Pancreas (tissue), 10 donors: ENCODE results near the gene CDYL2. TPM values are rescaled to one million over a fixed set of nuclear protein-coding genes. Genes with fewer than 3 reads are reported as not detected.

Experiments
- ATAC-seq, 4 donors: fragments of 200-7000 bp; cut with Tn5 transposase; one replicate each; pipeline versions ENCODE4 v1.8.0 to v1.9.1; 2020; ENCODE audit warnings: mild to moderate bottlenecking in 4 of 4, moderate library complexity in 4 of 4
- DNase-seq, 6 donors: peaks; one replicate each; pipeline ENCODE4 v3.0.0-alpha.2; 2020
- FAIRE-seq: peaks from 2 replicates; lab custom pipeline; 2012; peaks lifted over from hg19 to GRCh38; lab: Jason Lieb, UNC
- H3K27ac ChIP-seq, 4 donors: fragments of 200-600 bp; sonication (generic); 1 replicate in 3 of 4; 2 replicates in 1 of 4; pipeline versions ENCODE4 v1.5.0 to v1.8.0; 2020
- H3K27me3 ChIP-seq, 4 donors: fragments of 200-600 bp; one replicate each; pipeline ENCODE4 v1.8.0; 2021
- H3K36me3 ChIP-seq, 3 donors: fragments of 200-600 bp; sonication (generic) in 1 of 3; one replicate each; pipeline versions ENCODE4 v1.5.0 to v1.8.0; 2020 to 2021
- H3K4me1 ChIP-seq, 3 donors: fragments of 200-600 bp; one replicate each; pipeline ENCODE4 v1.8.0; 2021
- H3K4me3 ChIP-seq, 4 donors: fragments of 200-600 bp; sonication (generic) in 2 of 4; one replicate each; pipeline versions ENCODE4 v1.5.0 to v1.8.0; 2020 to 2021
- H3K9me3 ChIP-seq, 4 donors: fragments of 200-600 bp; one replicate each; pipeline ENCODE4 v1.8.0; 2021
- CTCF ChIP-seq, 4 donors: fragments of 200-600 bp; sonication (generic) in 3 of 4; IDR thresholded peaks; one replicate each; pipeline versions ENCODE4 v1.5.0 to v1.8.0; 2021; ENCODE audit warnings: antibody characterized with exemption in 4 of 4
- WGBS, 2 donors: extraction: QIAGEN DNeasy Blood & Tissue Kit; methylation state at CpG; one replicate each; pipeline ENCODE4 v1.1.7; 2013; 5-methylcytosine and 5-hydroxymethylcytosine counted together
- intact Hi-C, 3 donors: fragments of 100-400 bp; cut with DNase I; formaldehyde crosslinking; loops; one replicate each; pipeline versions ENCODE4 v1.11.1 to v1.14.2; 2022
- polyA plus RNA-seq, 2 donors: library from polyadenylated mRNA; stranded (reverse); fragments of 200-250 nt; gene quantifications; one replicate each; pipeline ENCODE4 v1.2.3, GENCODE V29; 2013
- total RNA-seq, 6 donors: library from RNA; stranded (reverse); fragmentation: NEBNext Ultra II Directional in 4 of 6; extraction: Animal tissue kit (Norgen Biotek cat#: 25700) in 4 of 6; gene quantifications; one replicate each; pipeline versions ENCODE4 v1.2.1 to v1.2.4, GENCODE V29; 2021 to 2023
- donor health status: healthy with polysubstance abuse.
- donor health status: DM: no; HTN: no; CAD: no; lungs with moderate emphysema.
- donor health status: DM: no; HTN: no; CAD: no.
- donor health status: control.
- donor health status: control.
- donor health status: Bipolar disorder and iron deficiency.
- donor health status: DM: yes; HTN: yes; CAD: no.
- donor health status: DM: no; HTN: no; CAD: no.
- donor health status: DM: no; HTN: no; CAD: no.
- donor health status: DM: yes; HTN: yes; CAD: no.

The CDYL2 gene
- total RNA-seq: 1 to 10 TPM; 2.3 to 7.1 (median 4.6) TPM
- polyA plus RNA-seq: 1 to 10 TPM in 1 of 2 donors, under 1 TPM in 1; 0.61 to 1.1 TPM

- no peak for TF ChIP-seq CTCF (IDR thresholded peaks at IDR 0.05)
- DNase-seq: peak; percentile 27 to 86 (median 44)
- Histone ChIP-seq H3K27ac (no peak within 1 kb of the TSS), H3K36me3 (no peaks in the 10 kb centered on the region), H3K27me3 (no peaks in the 10 kb centered on the region), H3K9me3 (no peaks in the 10 kb centered on the region), H3K4me1 (no peaks in the 10 kb centered on the region), H3K4me3 (peak within 1 kb of the TSS; percentile 39 to 60 (median 51))
- intact Hi-C loops: no loop called here
- FAIRE-seq: no peak
- WGBS, 2 donors: 5 to 18% methylated on average over 17 to 63 of the region's 63 CpGs
- peak; percentile 80 to 92 (median 85) for ATAC-seq
Measured at GRCh38 chr16:80804526-80805383, at the start of gene CDYL2. Gene CDYL2 (minus strand): TSS chr16:80804598. CDS start chr16:80804173, 425 bp downstream.

GRCh38 chr16:80852261-80852872 is 48.0 kb upstream of the CDYL2 start:
- no peak overlapping the region for H3K27ac ChIP-seq
- no peaks in the 10 kb centered on the region for H3K4me1 ChIP-seq
- H3K36me3 ChIP-seq: no peaks in the 10 kb centered on the region
- intact Hi-C loops: no loop called here
- FAIRE-seq (no peak), ATAC-seq (no peak), DNase-seq (no peak)
- no peak overlapping the region for H3K4me3 ChIP-seq
- peak in 2 of 4 donors; percentile 9 to 20 for TF ChIP-seq CTCF (IDR thresholded peaks at IDR 0.05)
- no peaks in the 10 kb centered on the region for H3K9me3 ChIP-seq
- no peaks in the 10 kb centered on the region for H3K27me3 ChIP-seq
- WGBS, 2 donors: 96 to 98% methylated on average over 5 of the region's 5 CpGs

GRCh38 chr16:80851831-80852230 is 47.4 kb upstream of the CDYL2 start:
- intact Hi-C loops: no loop called here
- Histone ChIP-seq H3K9me3 (no peaks in the 10 kb centered on the region), H3K36me3 (no peaks in the 10 kb centered on the region), H3K4me3 (no peak overlapping the region), H3K27me3 (no peaks in the 10 kb centered on the region), H3K27ac (no peak overlapping the region), H3K4me1 (no peaks in the 10 kb centered on the region)
- no peak for TF ChIP-seq CTCF (IDR thresholded peaks at IDR 0.05)
- DNase-seq (no peak), ATAC-seq (no peak), FAIRE-seq (no peak)
- 80 to 84% methylated on average over 6 of the region's 6 CpGs for WGBS, 2 donors

GRCh38 chr16:80850757-80851156 is 46.4 kb upstream of the CDYL2 start:
- Histone ChIP-seq H3K27me3 (no peaks in the 10 kb centered on the region), H3K9me3 (no peaks in the 10 kb centered on the region), H3K27ac (no peak overlapping the region), H3K4me1 (no peaks in the 10 kb centered on the region), H3K4me3 (no peak overlapping the region), H3K36me3 (no peaks in the 10 kb centered on the region)
- DNase-seq (no peak), ATAC-seq (no peak), FAIRE-seq (no peak)
- TF ChIP-seq CTCF (IDR thresholded peaks at IDR 0.05): no peak
- intact Hi-C loops: no loop called here
